Left renal pelvis (tissue), 4 donors: ENCODE measurements around the gene PLAAT5. TPM values are rescaled to one million over a fixed set of nuclear protein-coding genes. Genes with fewer than 3 reads are reported as not detected.

Experiments
- DNase-seq, 4 donors: peaks; one replicate each; pipeline ENCODE4 v3.0.0-alpha.2; 2013; ENCODE audit warnings: low read depth in 4 of 4, low spot score in 3 of 4
- polyA plus RNA-seq, 4 donors: library from polyadenylated mRNA; unstranded; fragments of 120-200 nt; gene quantifications; one replicate each; pipeline ENCODE4 v1.2.1, GENCODE V29; 2013; ENCODE audit not compliant: insufficient read length in 4 of 4

Gene PLAAT5
- polyA plus RNA-seq, 4 donors = 0.50 to 10.9 (median 0.95) TPM

DNA sequence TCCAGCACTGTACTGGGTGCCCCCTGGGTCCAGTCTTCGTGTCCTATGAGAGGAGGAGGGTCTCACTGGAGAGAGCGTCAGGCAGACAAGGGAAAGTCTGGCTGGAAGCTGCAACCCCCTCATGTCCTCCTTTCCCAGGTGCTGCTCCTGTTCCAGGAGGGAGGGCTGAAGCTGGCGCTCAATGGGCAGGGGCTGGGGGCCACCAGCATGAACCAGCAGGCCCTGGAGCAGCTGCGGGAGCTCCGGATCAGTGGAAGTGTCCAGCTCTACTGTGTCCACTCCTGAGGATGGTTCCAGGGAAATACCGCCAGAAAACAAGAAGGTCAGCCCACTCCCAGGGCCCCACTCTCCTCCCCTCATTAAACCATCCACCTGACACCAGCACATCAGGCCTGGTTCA lies 25.1 kb upstream of the PLAAT5 start:
- no peak for DNase-seq

DNA sequence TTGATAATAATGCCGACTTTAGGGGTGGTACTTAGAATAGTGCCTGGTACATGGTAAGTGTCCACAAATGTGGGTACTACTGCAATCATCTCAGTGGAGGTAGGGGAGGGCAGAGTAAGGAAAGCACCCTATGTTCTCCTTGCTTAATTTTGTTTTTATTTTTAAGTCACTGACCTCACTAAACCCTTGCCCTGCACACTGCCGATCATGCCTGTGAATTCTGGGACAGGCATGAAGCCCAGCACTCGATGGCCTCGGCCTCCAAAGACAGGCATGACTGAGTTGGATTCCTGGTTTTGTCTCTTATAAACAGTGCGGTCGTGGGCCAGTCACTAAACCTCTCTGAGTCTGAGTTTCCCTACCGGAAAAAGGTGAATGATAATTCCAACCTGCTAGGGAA lies 21.8 kb upstream of the PLAAT5 start:
- no peak for DNase-seq

DNA sequence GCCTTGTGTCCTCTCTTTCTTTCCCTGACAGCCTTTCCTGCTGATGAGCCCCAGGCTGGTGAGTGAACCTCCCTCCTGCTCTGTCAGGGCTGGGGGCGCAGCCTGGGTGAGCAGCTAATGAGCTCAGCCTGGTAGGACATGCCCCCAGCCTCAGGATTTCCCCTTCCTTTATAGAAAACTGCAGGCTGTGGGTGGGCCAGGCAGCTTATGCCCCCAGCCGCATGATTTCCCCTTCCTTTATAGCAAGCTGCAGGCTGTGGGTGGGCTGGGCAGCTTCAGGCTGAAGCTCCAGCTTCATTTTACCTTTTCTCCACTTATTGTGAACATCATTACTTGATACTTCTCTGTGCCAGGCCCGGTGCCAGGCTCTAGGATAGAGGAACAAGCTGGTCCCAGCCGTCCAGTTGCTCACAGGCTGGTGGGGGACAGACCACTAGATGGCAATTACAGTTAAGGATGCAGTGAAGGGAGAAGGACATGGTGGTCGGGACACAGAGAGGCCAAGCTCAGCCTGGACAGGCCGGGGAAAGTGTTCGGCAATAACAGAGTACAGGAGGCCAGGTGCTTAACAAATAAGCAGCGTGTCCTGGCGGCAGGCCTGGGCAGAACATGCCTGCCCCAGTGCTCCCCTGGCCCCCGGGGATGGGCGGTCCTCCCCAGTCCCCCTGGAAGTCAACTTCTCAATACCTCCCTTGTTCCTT lies 20.2 kb upstream of the PLAAT5 start:
- no peak for DNase-seq

DNA sequence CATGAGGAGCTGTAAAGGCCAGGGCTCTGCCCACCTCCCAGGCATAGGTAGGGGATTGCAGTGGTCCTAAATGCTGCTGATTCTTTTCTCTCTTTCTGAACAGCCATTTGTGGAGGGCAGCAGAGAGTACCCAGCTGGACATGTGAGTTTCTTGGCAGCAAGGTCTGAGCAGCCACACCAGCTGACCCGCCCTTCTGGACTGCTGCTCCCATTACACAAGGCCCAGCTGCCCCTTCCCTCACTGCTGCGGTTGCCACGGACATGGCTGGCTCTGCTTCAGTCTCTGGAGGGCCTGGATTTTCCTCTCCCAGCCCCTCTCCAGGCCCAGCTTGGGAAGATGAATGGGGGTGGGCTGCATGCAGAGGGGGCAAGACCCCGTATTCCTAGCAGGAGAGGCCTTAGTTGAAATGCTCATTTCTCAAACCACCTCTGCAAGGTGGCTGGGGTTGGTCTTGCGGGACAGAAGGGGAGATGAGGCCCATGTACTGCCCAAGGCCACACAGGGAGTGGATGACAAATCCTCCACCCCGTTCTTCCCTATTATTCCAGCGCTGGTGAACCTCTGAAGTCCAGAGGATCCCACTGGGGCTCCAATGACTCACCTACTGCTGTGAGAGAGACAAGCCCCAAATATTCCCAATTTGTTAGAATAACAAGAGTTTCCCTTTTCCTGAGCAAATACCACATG lies 19.5 kb upstream of the PLAAT5 start:
- no peak for DNase-seq

DNA sequence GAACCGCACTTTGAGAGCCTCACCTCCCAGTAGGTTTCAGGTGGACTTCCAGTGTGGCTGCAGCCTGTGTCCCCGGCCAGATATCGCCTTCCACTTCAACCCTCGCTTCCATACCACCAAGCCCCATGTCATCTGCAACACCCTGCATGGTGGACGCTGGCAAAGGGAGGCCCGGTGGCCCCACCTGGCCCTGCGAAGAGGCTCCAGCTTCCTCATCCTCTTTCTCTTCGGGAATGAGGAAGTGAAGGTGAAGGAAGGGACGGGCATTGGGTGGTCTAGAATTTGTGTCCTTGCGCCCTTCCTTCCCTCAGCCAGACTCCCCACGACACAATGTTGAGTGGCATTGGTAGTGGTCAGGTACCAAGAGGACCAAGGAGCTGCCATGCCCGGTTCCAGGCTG lies 17.8 kb upstream of the PLAAT5 start:
- DNase-seq = no peak

DNA sequence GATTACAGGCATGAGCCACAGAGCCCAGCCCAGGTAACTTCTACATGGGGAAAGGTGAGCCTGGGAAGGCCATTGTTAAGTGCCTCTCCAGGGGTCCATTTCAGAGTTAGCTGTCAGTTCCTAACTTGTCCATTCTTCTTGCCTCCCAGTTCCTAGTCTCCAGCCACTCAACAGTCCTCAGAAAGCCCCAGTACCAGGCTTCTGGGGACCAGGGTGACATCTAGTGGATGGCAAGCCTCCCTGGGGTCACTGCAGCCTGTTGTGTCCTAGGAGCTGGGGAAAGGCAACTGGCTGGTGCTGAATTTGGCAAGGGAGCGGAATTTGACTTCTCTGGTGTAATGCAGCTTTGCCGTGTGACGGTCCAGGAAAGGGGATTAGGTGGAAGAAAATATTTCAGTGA lies 17.0 kb upstream of the PLAAT5 start:
- no peak for DNase-seq

DNA sequence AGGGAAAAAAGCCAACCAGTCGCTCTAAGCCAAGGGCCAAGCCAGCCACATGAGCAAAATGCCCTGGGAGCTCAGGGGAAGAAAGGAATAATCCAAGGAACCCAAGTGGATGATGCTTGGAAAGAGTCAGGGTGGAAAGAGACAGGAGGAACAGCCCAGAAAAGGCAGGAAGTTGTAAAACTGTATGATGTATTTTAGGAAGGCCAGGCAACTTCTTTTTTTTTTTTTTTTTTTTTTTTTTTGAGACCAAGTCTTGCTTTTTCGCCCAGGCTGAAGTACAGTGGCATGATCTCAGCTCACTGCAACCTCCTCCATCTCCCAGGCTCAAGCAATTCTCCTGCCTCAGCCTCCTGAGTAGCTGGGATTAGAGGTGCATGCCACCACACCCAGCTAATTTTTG lies 16.5 kb upstream of the PLAAT5 start:
- no peak for DNase-seq

DNA sequence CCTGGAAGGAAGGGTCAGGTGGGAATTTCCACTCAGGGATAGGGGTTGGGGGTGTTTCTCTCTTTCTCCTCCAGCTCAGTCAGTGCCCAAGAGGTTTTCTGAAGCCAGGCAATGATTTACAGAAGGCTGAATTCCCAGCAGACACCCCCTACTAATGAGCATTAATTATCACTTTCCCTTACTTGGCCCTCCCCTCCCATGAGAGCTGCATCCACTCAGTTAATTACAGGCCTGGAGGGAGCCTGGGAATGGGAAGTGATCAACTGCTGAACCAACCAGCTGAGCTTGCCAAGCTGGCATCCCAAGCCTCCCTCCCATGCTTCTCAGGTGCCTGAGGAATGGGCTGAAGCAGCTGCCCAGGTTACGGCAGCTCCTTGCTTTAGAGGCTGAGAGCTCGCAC lies 15.9 kb upstream of the PLAAT5 start:
- no peak for DNase-seq

DNA sequence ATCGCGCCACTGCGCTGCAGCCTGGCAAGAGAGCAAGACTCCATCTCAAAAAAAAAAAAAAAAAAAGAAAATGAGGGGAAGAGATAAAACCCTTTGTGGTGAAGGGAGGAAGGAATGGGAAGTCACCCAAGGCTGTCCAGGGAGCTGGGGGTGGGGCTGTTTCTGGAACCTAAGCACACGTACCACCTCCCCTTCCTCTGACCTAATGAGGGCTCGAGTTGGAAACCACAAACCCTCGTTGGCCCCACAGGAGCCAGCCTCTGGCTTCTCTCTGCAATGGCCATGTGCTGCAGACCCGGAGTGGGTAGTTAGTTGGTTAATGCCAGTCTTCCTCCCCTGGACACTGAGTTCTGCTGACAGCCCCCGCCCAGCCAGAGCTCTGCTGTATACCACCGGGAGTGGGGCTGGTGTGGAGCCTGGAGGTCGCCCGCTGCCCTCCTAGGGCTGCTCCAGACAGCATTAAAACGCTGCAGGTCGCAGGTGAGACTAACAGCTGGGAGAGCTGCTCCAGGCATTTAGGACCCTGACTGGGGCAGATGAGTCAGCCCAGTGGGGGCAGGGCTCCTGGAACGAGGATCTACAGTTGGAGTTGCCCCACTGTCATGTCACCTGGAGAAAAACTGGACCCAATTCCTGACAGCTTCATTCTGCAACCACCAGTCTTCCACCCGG lies 15.0 kb upstream of the PLAAT5 start, which contains the start of gene LGALS12:
Gene LGALS12, plus strand, starts transcription at position 228 of the 672 bp plus-strand sequence. Its CDS starts 375 bp downstream, at position 603.
- DNase-seq = no peak

DNA sequence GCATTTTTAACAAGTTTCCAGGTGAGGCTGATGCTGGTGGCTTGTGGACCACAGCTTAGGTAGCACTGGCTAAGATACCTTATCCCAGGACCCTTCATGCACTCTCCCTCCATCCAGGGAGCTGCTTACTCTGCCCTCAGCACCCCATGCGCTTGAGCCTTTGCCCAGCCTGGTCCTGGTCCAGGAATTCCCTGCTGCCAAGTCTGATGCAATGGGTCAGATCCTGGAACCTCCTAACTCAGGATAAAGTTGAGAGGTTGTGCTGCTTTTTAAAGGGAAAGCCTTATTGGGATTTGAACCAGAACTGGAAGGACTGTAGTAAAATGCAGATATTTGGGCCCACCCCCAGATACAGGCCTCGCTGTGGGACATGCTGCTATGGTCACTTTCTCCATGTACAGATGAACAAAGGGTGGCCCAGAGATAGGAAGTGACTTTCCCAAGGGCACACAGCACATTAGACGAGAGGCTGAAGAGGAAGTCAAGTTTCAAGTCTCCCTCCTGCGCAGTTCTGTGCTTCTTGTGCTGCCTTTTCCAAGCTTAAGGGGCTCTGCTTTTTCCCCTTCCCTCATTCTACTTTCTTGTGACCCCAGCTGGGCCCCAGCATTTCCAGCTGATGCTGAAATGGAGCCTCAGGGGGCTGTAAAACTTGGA lies 14.1 kb upstream of the PLAAT5 start:
- no peak for DNase-seq

DNA sequence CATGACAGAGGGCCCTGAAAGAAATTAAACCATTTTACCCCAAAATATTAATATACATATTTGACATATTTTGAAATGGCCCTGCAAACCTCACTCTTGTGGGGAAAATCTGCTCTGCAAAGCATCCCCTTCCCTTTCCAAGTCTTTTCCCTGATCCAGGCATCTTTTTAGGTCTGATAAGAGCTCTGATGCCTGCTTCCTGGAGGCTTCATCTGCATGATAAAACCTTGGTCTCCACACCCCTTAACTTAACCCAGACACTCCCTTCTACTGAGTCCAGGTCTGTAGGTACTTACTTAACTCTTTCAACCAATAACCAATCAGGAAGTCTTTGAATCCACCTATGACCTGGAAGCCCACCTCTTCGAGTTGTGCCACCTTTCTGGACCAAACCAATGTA lies 13.1 kb upstream of the PLAAT5 start:
- no peak for DNase-seq

DNA sequence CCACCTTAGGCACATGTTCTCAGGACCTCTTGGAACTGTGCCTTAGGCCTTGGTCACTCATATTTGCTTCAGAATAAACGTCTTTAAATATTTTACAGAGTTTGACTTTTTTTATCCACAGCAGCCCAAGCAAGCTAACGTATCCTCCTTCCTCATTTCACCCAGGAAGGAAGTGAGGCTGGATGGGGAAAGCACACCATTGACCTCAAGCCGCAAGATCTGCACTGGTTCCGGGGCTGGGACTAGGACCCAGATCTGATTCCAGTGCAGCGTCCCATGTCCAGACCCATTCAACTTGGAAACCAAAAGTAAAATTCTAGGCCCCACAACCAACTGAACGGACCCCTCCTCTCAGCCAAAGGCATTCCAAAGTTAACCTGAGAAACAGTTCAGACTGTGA lies 12.5 kb upstream of the PLAAT5 start:
- no peak for DNase-seq

DNA sequence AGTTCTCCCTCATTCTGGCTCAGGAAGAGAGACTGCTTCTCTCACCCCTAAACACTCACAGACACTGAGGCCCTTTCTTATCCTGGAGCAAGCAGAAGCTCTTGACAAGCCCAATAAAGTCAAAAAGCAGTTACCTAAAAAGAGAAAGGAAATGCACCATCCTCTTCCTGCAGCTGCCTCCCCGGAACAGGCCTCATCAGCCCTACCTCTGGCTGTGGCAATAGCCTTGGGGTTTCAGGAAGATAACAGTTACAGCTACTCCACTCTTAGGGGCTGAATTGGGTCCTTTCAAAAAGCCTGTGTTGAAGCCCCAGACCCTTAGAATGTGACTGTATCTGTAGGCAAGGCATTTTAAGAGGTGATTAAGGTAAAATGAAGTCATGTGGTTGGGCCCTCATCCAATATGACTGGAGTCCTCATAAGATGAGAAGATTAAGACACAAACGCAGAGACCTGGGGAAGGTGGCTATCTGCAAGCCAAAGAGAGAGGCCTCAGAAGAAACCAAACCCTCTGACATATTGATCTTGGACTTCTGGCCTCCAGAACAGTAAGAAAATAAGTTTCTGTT lies 11.4 kb upstream of the PLAAT5 start:
- no peak for DNase-seq

DNA sequence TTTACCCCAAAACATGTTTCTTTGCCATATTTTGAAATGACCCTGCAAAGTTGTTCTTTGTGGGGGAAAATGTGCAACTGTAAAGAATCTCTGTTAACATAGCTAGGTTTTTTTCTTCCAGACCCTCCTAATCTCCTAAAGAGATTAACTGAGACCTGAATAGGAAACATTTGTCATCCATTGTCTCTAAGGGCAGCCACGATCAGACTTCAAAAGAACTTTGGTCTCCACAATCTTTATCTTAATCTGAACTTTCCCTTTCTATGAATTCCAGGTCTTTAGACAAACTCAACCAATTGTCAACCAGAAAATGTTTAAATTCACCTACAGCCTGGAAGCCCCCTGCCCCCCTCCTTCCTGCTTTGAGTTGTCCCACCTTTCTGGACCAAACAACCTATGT lies 10.3 kb upstream of the PLAAT5 start:
- no peak for DNase-seq

DNA sequence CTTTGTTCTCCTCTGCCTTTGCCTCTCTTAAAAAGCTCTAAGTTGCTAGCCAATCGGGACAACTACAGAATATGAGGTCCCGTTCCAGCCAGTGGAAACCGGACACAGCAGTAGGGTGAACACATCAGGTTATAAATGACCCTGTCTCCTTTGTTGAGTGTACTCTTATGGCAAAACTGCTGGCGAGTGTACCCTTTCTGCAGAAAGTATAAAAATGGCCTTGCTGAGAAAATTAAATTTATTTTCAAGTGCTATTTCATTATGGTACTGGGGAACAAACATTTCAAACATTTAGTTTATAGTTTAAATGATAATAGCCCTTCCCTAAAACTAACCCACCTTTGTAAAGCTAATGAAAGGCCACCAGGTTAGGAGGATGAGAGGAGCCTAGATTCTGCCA lies 8.9 kb upstream of the PLAAT5 start:
- DNase-seq = no peak

DNA sequence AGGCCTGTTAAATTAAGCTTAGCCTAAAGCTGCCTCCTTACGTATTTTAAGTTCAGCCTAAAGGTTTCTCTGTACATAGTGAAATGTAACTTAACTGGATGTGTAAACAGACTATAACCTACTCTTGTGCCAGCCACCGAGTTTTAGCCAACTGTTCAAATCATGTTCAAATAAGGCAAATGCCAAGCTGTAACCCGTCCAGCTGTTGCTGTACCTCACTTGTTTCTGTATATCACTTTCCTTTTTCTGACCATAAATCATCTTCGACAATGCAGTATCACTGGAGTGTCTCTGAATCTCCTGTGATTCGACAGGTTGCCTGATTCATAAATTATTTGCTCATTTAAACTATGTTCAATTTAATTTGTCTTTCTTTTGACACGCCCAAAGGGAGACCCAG lies 4.0 kb upstream of the PLAAT5 start:
- DNase-seq = no peak

DNA sequence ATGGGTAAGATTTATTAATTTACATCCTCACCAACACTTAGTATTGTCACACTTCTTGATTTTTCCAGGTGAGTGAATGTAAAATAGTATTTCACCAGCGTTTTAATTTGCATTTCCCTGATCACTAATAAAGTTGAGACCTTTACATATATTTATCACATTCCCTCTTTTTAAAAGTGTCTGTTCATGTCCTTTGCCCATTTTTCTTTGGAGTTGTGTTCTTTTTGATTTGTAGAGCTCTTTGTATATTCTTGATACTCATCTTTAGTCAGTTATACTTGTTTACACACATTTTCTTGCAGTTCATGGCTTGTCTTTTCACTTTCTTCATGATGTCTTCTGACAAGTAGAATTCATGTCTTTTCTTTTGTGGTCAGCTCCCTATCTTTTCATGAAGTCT lies 2.2 kb upstream of the PLAAT5 start:
- no peak for DNase-seq

DNA sequence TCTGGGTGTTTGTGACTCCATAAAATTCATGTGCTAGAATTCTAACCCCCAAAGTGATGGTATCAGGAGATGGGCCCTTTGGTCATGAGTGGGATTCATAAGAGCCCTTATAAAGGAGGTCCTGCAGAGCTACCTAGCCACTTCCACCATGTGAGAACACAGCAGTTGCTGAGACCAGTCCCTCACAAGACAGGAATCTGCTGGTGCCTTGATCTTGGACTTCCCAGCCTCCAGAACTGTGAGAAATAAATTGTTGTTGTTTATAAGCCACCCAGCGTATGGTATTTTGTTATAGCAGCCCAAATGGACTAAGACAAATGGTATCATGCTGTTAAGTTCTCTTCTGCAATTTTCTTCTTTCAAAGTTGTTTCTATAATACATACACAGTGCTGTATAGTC lies 1.5 kb upstream of the PLAAT5 start:
- no peak for DNase-seq

DNA sequence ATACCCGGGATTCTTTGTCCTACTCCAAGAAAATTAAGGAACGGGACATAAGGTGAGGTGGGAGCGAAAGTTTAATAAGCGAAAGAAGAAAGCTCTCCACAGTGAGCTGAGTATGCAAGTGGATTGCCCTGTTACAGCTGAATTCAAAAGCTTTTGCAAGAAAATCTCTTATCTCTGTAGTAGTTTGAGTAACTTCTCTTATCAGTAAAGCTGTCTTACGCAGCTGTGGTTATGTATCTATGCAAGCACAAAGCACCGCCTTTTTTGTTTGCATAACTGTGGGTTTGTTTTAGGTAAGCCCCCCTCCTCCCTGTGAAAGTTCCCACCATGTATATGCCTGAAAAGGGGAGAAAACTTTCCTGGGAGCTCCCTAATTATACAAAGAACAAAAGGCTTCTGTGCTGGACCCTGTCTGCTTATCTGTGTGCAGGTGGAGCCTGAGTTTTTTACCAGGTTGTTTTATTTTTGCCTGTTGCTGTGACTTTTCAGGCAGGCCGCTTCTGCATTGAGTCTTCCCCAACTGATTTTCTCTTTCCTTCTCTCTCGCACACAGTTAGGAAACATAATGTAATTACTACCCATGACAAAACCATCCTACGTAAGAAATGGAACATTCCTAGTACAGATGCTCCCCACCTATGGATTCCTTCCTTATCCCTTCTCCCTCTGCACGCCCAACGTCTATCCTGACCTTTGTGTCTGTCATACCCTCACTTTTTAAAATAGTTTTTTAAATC lies 837 bp upstream of the PLAAT5 start:
- DNase-seq = no peak

DNA sequence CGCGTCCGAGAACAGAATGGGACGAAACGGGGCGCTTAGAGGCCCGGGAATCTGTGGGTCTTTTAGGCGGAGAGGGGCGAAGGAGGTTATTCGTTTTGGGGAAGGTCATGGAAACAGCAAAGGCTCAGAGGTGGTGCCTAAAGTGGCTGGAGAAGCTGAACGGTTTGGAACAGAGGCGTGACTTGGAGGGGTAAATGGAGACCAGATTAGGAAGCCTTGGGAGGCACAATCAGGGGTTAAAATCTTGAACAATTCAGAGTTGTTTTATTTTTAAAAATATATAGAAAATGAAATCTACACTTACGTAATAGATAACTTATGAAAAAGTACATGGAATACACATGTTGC lies 247 bp upstream of the PLAAT5 start:
- no peak for DNase-seq

DNA sequence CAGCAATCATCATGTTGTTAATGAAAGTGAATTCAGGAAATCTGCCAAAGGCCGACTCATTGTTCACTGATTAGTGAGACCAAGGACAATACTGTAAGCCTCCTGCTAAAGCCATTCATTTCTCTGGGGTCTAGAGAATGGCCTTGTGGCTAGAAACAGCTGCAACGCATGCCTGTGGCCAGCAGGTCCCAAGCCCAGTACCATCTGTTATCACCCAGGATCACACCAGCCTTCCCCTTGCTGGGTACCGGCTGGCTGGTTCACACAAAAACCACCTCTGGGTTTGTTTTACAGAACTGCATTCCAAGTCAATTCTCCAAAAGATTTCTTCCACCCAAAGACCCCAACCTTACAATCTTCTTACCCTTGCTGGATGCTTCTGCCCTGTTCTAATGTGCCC lies 1.1 kb downstream of the PLAAT5 start:
- no peak for DNase-seq
